Fibroblast of skin of left biceps (primary cell): Measurements from ENCODE around the gene SLC25A6.
"Not testable (repeated sequence)": the region's sequence is repeated elsewhere in the genome, so short reads cannot be mapped to it uniquely, and the experiment has no call there.

ENCODE experiments used
- DNase-seq, 2 experiments: peaks; one replicate each; pipeline ENCODE4 v3.0.0-alpha.2; 2013; ENCODE audit warnings: low read depth in 2 of 2

The SLC25A6 gene

DNA sequence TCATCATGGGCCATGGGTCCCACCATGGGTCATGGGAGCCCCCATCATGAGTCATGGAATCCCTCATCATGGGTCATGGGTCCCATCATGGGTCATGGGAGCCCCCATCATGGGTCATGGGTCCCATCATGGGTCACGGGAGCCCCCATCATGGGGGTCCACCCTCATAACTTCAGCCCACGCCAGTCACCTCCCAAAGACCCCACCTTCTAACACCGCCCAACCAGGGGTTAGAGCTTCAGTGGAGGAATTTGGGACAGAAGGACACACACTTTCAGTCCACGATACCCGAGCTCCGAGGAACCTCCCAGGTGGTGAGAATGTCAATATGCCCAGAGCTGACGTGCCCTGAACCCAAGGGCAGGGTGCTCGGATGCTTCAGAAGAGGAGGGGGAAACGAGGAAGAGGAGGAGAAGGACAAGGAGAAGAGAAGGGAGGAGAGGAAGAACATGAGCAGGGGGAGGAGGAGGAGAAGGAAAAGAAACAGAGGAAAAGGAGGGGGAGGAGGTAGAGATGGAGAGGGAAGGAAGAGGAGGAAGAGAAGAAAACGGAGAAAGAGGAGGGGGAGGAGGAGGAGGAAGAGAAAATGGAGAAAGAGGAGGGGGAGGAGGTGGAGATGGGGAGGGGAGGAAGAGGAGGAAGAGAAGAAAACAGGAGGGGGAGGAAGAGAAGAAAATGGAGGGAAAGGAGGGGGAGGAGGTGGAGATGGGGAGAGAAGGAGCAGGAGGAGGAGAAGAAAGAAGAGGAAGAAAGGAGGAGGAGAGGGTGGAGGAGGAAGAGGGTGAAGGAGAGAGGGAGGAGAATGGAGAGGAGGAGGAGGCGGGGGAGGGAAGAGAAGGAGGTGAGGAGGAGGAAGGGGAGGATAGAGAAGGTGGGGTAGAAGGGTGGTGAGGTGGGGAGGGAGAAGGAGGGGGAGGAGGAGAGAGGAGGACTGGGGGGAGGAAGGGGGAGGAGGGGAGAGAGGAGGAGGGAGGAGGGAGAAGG, 37.6 kb downstream of the SLC25A6 start:
- no peak for DNase-seq

DNA sequence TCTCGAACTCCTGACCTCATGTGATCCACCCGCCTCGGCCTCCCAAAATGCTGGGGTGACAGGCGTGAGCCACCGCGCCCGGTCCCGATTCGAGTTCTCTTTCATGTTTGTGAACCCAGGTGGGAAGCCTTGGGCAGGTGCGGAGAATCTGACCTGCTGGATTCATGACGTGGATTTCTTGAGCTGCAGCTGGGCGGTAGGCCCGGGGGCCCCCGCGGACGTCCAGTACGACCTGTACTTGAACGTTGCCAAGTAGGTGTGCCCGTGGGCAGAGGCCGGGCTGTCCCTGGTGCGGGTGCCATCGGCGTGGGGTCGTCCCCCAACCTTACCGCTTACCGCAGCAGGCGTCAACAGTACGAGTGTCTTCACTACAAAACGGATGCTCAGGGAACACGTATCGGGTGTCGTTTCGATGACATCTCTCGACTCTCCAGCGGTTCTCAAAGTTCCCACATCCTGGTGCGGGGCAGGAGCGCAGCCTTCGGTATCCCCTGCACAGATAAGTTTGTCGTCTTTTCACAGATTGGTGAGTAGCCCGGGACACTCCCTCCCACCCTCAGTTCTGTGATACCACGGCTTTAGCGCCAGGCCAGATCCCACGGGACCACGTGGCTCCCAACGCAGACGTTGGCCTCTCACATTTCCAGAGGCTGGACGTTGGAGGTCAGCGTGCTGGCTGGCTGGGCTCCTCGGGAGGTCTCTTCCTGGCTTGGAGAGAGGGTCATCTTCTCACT, 39.8 kb downstream of the SLC25A6 start:
- DNase-seq: no peak

DNA sequence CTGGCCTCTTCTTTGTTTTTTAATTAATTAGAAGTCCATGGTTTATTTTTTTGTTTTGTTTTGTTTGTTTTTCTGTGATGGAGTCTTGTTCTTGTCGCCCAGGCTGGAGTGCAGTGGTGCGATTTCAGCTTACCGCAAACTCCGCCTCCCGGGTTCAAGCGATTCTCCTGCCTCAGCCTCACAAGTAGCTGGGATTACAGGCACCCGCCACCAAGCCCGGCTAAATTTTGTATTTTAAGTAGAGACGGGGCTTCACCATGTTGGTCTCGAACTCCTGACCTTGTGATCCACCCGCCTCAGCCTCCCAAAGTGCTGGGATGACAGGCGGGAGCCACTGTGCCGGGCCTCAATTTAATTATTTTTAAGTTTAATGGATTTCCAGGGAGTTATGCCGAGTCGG, 42.3 kb downstream of the SLC25A6 start:
- DNase-seq: not testable (repeated sequence)

DNA sequence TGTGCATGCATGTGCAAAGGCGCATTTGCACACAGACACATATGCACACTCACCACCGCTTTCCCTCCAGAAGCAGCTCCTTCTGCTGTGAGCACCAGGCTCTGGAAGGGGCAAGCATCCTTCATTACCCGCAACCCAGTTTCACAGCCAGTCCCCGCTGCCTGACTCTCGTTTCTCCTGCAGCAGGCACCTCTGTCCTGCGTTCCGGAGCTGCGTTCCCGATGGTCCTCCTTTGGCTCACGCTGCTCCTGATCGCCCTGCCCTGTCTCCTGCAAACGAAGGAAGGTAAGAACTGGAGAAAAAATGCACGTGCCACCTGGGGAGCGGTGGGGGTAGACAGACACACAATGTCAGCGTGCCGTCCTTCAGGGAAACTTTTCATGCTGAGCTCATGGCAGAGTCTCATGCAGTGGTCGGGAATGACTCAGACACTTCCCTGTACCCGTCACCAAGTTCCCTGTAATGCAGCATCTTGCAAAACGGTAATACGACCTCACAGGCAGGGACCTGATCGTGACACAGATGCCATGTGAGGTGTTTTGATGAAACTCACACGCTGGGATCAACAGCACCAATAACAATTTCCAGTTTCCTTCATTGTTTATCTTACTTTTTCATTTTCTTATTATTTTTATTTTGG, 50.2 kb downstream of the SLC25A6 start:
- no peak for DNase-seq

DNA sequence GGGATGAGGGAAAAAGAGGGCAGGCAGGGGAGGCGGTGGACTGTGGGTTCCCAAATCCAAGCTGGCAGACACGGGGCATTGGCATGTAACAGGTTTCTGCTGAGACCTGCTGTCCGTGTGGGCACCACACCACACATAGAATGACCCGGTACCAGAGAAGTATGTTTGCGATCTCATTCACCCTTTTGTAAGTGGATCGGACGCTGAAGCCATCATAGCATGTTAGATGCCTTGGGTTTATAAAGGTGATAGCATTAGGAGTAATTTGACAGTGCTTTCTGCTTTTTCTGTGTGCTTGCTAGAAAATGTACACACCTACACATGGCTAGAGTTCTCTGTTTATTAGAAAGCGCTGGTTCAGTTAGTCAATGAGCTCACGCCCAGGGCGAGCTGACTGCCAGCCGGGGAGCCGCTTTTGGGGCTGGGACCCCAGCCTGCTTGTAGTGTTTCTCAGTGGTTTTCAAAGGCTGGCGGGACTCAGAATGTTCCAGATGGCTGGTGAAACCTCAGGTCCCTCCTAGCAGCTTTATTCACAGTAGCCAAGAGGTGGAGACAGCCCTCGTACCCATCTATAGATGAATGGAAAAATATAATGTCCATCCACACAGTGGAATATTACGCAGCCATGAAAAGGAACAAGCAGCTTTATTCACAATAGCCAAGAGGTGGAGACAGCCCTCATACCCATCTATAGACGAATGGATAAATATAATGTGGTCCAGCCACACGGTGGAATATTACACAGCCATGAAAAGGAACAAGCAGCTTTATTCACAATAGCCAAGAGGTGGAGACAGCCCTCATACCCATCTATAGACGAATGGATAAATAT, 54.7 kb downstream of the SLC25A6 start:
- no peak for DNase-seq

DNA sequence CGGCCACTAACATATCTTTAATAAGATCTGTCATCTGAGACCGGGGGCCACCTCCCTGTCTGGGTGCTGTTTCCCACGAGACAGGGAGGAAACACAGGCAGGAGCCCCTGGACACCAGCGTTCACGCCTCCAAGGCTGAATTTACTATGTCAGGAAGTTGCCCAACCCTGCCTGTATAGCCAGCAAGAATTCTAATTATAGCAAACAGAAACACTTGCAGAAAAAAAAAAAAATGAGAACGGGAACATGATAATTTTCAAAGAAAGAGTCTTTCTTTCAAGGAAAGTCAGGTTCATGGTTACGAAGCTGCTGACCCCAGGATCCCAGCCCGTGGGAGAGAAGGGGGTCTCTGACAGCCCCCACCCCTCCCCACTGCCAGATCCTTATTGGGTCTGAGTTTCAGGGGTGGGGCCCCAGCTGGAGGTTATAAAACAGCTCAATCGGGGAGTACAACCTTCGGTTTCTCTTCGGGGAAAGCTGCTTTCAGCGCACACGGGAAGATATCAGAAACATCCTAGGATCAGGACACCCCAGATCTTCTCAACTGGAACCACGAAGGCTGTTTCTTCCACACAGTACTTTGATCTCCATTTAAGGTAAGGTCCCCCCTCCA, 55.5 kb downstream of the SLC25A6 start, which contains the start of gene IL3RA:
TSS of gene IL3RA (plus strand) at position 455 of the 613 bp plus-strand sequence. CDS start 4,981 bp downstream, outside the sequence.
- no peak for DNase-seq
